SK-MEL-5 (cell line): ENCODE data around the gene GFPT2. TPM values are rescaled to one million over a fixed set of nuclear protein-coding genes. Genes with fewer than 3 reads are reported as not detected.

Experiments used
- DNase-seq: peaks from one replicate; pipeline ENCODE4 v3.0.0-alpha.2; 2016; ENCODE audit warnings: low read depth, low spot score
- in situ Hi-C: cut with HindIII; loops from 2 replicates; pipeline ENCODE4 v1.10.0; 2016; ENCODE audit warnings: low sequenced_read_pairs, high pct_unique_total_duplicates, low pct_unique_long_range_greater_than_20kb
- total RNA-seq: library from RNA; depleted of rRNA; stranded (reverse); fragments of >200 nt; shearing (Covaris generic); gene quantifications from 2 replicates; pipeline ENCODE4 v1.2.3, GENCODE V29; 2014

The GFPT2 gene
- total RNA-seq, 1 experiment from 2014 or later: 2.3 TPM

GRCh38 chr5:180380856-180381255, 27.7 kb upstream of the GFPT2 start:
- in situ Hi-C loops: no loop called here
- no peak for DNase-seq

GRCh38 chr5:180380441-180380840, 27.3 kb upstream of the GFPT2 start:
- in situ Hi-C loops: no loop called here
- DNase-seq: no peak

- in situ Hi-C loops: no loop called here
Measured at GRCh38 chr5:180379355-180380070, 26.4 kb upstream of the GFPT2 start.

GRCh38 chr5:180378438-180379344, 25.6 kb upstream of the GFPT2 start:
- in situ Hi-C loops: no loop called here
- no peak for DNase-seq

More at GRCh38 chr5:180379355-180380070, 26.4 kb upstream of the GFPT2 start:
- no peak for DNase-seq

- in situ Hi-C loops: no loop called here
- DNase-seq: no peak
Measured at GRCh38 chr5:180377556-180378197, 24.5 kb upstream of the GFPT2 start.

GRCh38 chr5:180376511-180376910, 23.4 kb upstream of the GFPT2 start:
- in situ Hi-C loops: no loop called here
- no peak for DNase-seq

- in situ Hi-C loops: no loop called here
- no peak for DNase-seq
Measured at GRCh38 chr5:180375955-180376354, 22.8 kb upstream of the GFPT2 start.

- no peak for DNase-seq
- in situ Hi-C loops: no loop called here
Measured at GRCh38 chr5:180375291-180375690, 22.2 kb upstream of the GFPT2 start.

GRCh38 chr5:180373870-180374269, 20.7 kb upstream of the GFPT2 start:
- no peak for DNase-seq
- in situ Hi-C loops: no loop called here

- DNase-seq: no peak
Measured at GRCh38 chr5:180373454-180373853, 20.3 kb upstream of the GFPT2 start.

GRCh38 chr5:180371949-180372348, 18.8 kb upstream of the GFPT2 start:
- DNase-seq: no peak
- in situ Hi-C loops: no loop called here

More at GRCh38 chr5:180373454-180373853, 20.3 kb upstream of the GFPT2 start:
- in situ Hi-C loops: no loop called here

- in situ Hi-C loops: no loop called here
- no peak for DNase-seq
Measured at GRCh38 chr5:180370861-180371641, 17.9 kb upstream of the GFPT2 start.

GRCh38 chr5:180367991-180368390, 14.9 kb upstream of the GFPT2 start:
- DNase-seq: no peak
- in situ Hi-C loops: no loop called here

GRCh38 chr5:180367300-180367699, 14.2 kb upstream of the GFPT2 start:
- no peak for DNase-seq
- in situ Hi-C loops: no loop called here

GRCh38 chr5:180366326-180366725, 13.2 kb upstream of the GFPT2 start:
- in situ Hi-C loops: no loop called here

GRCh38 chr5:180365829-180366228, 12.7 kb upstream of the GFPT2 start:
- in situ Hi-C loops: no loop called here
- no peak for DNase-seq

More at GRCh38 chr5:180366326-180366725, 13.2 kb upstream of the GFPT2 start:
- DNase-seq: peak; percentile 37

GRCh38 chr5:180364306-180364856, 11.2 kb upstream of the GFPT2 start:
- no peak for DNase-seq
- in situ Hi-C loops: no loop called here
